Measurements from ENCODE around the gene ENO1.
"Not testable (repeated sequence)": the region's sequence is repeated elsewhere in the genome, so short reads cannot be mapped to it uniquely, and the experiment has no call there.

The ENO1 gene

GRCh38 chr1:8841395-8841794 is 37.1 kb downstream of the ENO1 start:
- DNase-seq: no peak

GRCh38 chr1:8839990-8840389 is 38.5 kb downstream of the ENO1 start:
- no peak for DNase-seq

DNA sequence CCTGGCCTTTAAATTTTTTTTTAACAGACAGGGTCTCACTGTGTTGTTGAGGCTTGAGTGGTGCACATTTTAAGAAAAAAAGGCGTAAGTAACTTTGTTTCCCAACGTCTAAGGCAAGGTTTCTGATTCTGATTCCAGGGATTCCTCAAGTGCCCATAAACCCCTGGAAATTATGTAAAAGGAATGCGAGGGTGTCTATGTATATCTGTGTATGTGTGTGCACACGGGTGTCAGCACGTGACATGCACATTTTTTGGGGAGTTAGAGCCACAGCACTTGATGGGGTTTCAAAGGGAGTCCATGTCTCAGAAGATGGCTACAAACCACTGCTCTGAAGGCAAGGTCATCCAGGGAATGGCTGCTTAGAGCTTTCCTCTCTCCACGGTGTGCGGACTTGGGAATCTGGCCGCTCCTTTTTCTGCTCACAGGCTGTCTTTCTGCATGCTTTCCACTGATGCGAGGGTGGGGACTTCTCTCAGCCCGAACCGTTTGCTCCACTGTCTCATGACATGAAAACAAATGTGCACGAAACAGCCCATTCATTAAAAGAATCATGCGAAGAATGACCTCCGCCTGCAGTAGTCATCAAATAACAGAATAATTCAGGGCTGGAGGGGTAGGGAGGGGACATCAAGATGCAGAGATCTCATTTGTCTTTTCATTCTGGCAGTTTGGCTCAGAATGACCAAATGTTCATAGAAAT is 42.4 kb downstream of the ENO1 start:
- DNase-seq: no peak

GRCh38 chr1:8831340-8831739 is 47.1 kb downstream of the ENO1 start:
- DNase-seq: no peak

GRCh38 chr1:8830732-8831131 is 47.8 kb downstream of the ENO1 start:
- DNase-seq: not testable (repeated sequence)

- DNase-seq: no peak
These were observed 52.5 kb downstream of the ENO1 start for GRCh38 chr1:8825985-8826481.

DNA sequence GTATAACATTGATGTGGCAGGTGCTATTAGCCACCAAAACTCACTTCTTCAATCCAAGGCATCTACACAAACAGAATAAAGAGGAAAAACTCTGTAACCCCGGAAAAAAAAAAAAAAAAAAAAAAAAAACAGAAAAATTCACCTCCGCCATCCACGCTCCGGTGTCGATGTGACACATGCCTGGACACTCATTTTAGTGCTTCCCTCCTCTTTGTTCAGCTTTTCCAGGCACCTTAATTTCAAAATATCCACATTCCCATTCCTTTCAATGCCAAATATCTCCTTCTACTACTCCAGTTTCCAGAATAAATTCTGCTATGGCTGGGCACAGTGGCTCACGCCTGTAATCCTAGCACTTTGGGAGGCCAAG is 55.2 kb downstream of the ENO1 start:
- no peak for DNase-seq

GRCh38 chr1:8822373-8823294 is 55.9 kb downstream of the ENO1 start:
- DNase-seq: no peak

GRCh38 chr1:8821084-8821483 is 57.4 kb downstream of the ENO1 start:
- DNase-seq: no peak

DNA sequence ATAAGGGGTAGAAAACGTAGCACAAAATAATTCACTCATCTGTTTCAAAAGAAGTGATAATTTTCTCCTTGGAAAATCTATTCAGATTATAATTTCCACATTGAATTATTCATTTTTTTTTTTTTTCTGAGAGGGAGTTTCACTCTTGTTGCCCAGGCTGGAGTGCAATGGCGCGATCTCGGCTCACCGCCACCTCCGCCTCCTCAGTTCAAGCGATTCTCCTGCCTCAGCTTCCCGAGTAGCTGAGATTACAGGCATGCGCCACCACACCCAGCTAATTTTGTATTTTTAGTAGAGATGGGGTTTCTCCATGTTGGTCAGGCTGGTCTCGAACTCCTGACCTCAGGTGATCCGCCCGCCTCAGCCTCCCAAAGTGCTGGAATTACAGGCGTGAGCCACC is 59.7 kb downstream of the ENO1 start:
- DNase-seq: not testable (repeated sequence)

- DNase-seq: no peak
These were observed 60.1 kb downstream of the ENO1 start for GRCh38 chr1:8818325-8818775.

GRCh38 chr1:8817412-8818324 is 60.8 kb downstream of the ENO1 start, which contains the start of gene RERE:
RERE (minus strand) TSS chr1:8817640.
- peak; percentile 63 for DNase-seq

GRCh38 chr1:8816831-8817411 is 61.6 kb downstream of the ENO1 start:
- DNase-seq: no peak

GRCh38 chr1:8816264-8816663 is 62.2 kb downstream of the ENO1 start:
- no peak for DNase-seq

DNA sequence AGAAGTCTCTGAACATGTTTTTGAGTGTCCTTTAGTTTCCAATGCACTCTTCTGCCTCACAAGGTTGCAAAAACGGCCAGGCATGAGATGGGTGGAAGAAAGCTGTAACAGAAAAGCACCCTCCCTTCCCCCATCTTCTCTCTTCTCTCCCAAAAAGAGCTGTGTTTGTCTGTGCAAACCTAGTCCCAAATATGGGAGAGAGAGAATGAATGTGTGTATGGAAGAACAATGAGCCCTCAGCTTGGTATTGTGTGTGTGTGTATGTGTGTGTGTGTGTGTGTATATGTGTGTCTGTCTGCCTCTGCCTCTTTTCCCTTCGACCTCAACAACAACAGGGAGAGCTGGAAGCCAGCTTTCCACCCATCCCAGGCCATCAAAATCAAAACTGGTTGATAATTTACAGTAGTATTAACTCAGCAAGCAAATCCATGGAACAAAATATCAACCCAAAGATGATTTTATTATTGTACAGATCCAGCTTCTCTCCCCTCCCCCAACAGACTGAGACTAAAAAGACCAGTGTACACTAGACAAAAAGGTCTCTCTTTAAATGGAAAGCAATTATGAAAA is 62.8 kb downstream of the ENO1 start:
- no peak for DNase-seq

DNA sequence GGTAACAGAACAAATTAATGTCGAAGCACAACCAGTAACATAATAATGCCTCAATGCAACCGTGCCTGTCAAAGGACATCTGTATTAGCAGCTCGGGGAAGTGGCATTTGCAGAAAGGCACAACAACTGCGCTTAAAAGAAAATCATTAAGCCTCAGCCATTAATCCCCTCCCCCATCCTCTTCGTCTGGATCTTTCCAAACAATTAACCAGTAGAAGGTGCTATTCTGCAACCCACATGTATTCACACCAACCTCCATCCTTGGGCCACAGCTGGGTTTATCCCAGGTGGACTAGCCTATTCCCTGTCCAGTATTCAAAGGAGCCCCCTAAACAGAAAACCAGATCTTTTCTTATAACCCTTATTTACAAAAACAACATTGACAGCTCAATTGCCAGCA is 63.6 kb downstream of the ENO1 start:
- DNase-seq: no peak

DNA sequence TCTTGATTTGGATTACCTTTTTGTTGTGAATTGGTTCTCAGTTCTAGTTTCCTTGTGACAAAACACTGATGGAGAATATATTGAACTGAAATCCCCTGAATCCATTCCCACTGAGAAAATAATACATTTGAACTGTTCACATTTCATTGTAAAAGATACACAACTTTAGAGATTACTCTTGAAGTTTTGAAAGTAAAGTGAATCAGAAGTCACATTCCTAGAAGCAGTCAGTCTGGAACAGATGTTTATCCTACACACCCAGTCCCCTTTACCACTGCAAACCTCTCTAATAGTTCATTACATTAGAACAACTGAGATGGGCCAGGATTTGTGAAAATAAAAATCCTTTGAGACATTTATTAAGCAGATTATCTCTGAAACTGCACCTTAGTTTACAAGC is 64.5 kb downstream of the ENO1 start:
- no peak for DNase-seq

DNA sequence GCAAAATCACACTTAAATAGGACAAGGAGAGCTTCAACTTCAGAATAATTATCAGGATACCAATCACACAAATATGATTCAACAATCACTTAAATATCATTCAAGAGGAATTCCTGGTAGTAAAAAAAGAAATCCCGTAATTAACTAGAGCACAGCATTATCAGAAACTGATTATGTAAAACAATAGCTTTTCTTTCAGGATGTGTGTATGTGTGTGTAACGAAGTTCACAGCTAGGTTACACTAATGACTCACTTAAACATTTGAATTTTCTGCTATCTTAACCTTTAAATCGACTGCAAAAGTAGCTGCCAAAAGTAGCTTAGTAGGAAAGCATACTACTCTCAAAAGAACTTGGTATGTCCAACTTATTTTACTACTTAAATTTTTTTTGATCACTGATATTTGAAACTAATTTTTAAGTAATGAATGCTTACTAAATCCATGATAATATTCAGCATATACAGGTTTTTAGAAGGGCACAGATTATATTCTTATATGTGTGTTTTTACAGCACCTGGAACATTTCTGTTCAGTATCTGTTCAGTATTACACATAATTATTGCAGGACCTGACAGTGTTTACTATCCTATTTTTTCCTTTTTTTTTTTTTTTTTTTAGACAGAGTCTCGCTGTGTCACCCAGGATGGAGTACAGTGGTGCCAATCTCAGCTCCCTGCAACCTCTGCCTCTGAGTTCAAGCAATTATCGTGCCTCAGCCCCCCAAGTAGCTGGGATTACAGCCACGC is 65.3 kb downstream of the ENO1 start:
- DNase-seq: no peak

DNA sequence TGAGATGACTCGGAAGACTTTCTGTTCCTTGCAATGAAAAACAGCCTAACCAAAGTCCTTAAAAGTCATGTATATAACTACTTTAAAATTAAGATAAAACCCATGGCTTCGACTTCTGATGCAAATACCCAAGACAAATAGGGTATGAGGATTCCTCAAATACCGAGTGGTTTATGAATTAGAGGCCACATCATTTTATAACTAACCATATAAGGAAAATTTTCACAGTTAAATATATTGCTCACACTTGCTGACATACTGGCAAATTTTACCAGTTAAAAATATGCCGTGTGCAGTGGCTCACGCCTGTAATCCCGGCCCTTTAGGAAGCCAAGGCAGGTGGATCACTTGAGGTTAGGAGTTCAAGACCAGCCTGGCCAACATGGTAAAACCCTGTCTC is 66.4 kb downstream of the ENO1 start:
- DNase-seq: no peak

Data from NCI-H1436 treated with DMSO at 0.1 percent for 48 hours (cell line).